ENCODE data around the gene MED16.

MED16 gene

GRCh38 chr19:840519-841206, 52.3 kb downstream of the MED16 start, which contains the start of gene PRTN3:
PRTN3 (plus strand) TSS chr19:840999; CDS start chr19:841009, 10 bp downstream.
- no peaks in the 10 kb centered on the region for H3K27me3 ChIP-seq (ENCODE audit: insufficient read depth, low read length, poor library complexity, severe bottlenecking)
- no peak within 1 kb of the TSS for H3K9ac ChIP-seq (ENCODE audit: low read depth, low read length, poor library complexity, severe bottlenecking)
- H3F3A ChIP-seq (ENCODE audit: low read depth): no peaks in the 10 kb centered on the region
- H3K79me2 ChIP-seq (ENCODE audit: insufficient read depth, low read length): no peaks in the 10 kb centered on the region
- no peaks in the 10 kb centered on the region for H4K20me1 ChIP-seq (ENCODE audit: insufficient read depth, low read length, poor library complexity, severe bottlenecking)
- H3K4me1 ChIP-seq (ENCODE audit: insufficient read depth, low read length, poor library complexity, severe bottlenecking): no peaks in the 10 kb centered on the region
- TF ChIP-seq CTCF (conservative IDR thresholded peaks at IDR 0.05; ENCODE audit: low read length) (no peak), EZH2phosphoT487 (IDR thresholded peaks at IDR 0.05; ENCODE audit: borderline replicate concordance) (no peak)
- H3K36me3 ChIP-seq (ENCODE audit: insufficient read depth, low read length): no peaks in the 10 kb centered on the region
- H3K4me2 ChIP-seq (ENCODE audit: low read depth, low read length, poor library complexity, severe bottlenecking): no peak within 1 kb of the TSS
- H2AFZ ChIP-seq (ENCODE audit: low read length): no peak within 1 kb of the TSS
- no peaks in the 10 kb centered on the region for H3K9me2 ChIP-seq (replicated peaks; ENCODE audit: low read depth, low read length)
- no peak within 1 kb of the TSS for H3K4me3 ChIP-seq (ENCODE audit: low read length, poor library complexity, severe bottlenecking)
- H3K9me3 ChIP-seq (ENCODE audit: insufficient read depth, low read depth, low read length): no peaks in the 10 kb centered on the region

- Histone ChIP-seq H3K9ac (ENCODE audit: low read depth, low read length, poor library complexity, severe bottlenecking) (no peak overlapping the region), H3F3A (ENCODE audit: low read depth) (no peaks in the 10 kb centered on the region), H3K4me1 (ENCODE audit: insufficient read depth, low read length, poor library complexity, severe bottlenecking) (no peaks in the 10 kb centered on the region), H3K4me2 (ENCODE audit: low read depth, low read length, poor library complexity, severe bottlenecking) (no peak overlapping the region), H4K20me1 (ENCODE audit: insufficient read depth, low read length, poor library complexity, severe bottlenecking) (no peaks in the 10 kb centered on the region), H2AFZ (ENCODE audit: low read length) (no peak overlapping the region), H3K9me2 (replicated peaks; ENCODE audit: low read depth, low read length) (no peaks in the 10 kb centered on the region), H3K36me3 (ENCODE audit: insufficient read depth, low read length) (no peaks in the 10 kb centered on the region), H3K27me3 (ENCODE audit: insufficient read depth, low read length, poor library complexity, severe bottlenecking) (no peaks in the 10 kb centered on the region), H3K9me3 (ENCODE audit: insufficient read depth, low read depth, low read length) (no peaks in the 10 kb centered on the region), H3K79me2 (ENCODE audit: insufficient read depth, low read length) (no peaks in the 10 kb centered on the region), H3K4me3 (ENCODE audit: low read length, poor library complexity, severe bottlenecking) (no peak overlapping the region)
- TF ChIP-seq CTCF (conservative IDR thresholded peaks at IDR 0.05; ENCODE audit: low read length): no peak
- TF ChIP-seq EZH2phosphoT487 (IDR thresholded peaks at IDR 0.05; ENCODE audit: borderline replicate concordance): no peak
These were observed 57.7 kb downstream of the MED16 start for GRCh38 chr19:835210-835810.

- H3K9me3 ChIP-seq (ENCODE audit: insufficient read depth, low read depth, low read length): no peaks in the 10 kb centered on the region
- no peaks in the 10 kb centered on the region for H3F3A ChIP-seq (ENCODE audit: low read depth)
- TF ChIP-seq EZH2phosphoT487 (IDR thresholded peaks at IDR 0.05; ENCODE audit: borderline replicate concordance): no peak
- no peak for TF ChIP-seq CTCF (conservative IDR thresholded peaks at IDR 0.05; ENCODE audit: low read length)
- no peaks in the 10 kb centered on the region for H3K4me1 ChIP-seq (ENCODE audit: insufficient read depth, low read length, poor library complexity, severe bottlenecking)
- H3K4me2 ChIP-seq (ENCODE audit: low read depth, low read length, poor library complexity, severe bottlenecking): no peak overlapping the region
- H3K36me3 ChIP-seq (ENCODE audit: insufficient read depth, low read length): no peaks in the 10 kb centered on the region
- H3K9me2 ChIP-seq (replicated peaks; ENCODE audit: low read depth, low read length): no peaks in the 10 kb centered on the region
- no peak overlapping the region for H3K4me3 ChIP-seq (ENCODE audit: low read length, poor library complexity, severe bottlenecking)
- no peaks in the 10 kb centered on the region for H3K79me2 ChIP-seq (ENCODE audit: insufficient read depth, low read length)
- no peak overlapping the region for H2AFZ ChIP-seq (ENCODE audit: low read length)
- no peaks in the 10 kb centered on the region for H3K27me3 ChIP-seq (ENCODE audit: insufficient read depth, low read length, poor library complexity, severe bottlenecking)
- H3K9ac ChIP-seq (ENCODE audit: low read depth, low read length, poor library complexity, severe bottlenecking): no peak overlapping the region
- H4K20me1 ChIP-seq (ENCODE audit: insufficient read depth, low read length, poor library complexity, severe bottlenecking): no peaks in the 10 kb centered on the region
These were observed 58.8 kb downstream of the MED16 start for GRCh38 chr19:834216-834615.
